Esophagus muscularis mucosa (tissue), 4 donors: ENCODE results near the gene NTM.

Experiments
- CTCF ChIP-seq, 3 experiments: fragments of 200-600 bp in 2 of 3; fragments of 450-650 bp in 1 of 3; sonication (generic) in 2 of 3; IDR thresholded peaks; one replicate each; pipeline ENCODE4 v1.5.1; 2017 to 2019; ENCODE audit warnings: antibody characterized with exemption in 3 of 3, mild to moderate bottlenecking in 2 of 3, moderate library complexity in 1 of 3
- EP300 ChIP-seq: sonication (generic); formaldehyde crosslinking; IDR thresholded peaks from one replicate; pipeline ENCODE4 v1.6.1; 2017; ENCODE audit warnings: antibody characterized with exemption
- POLR2A ChIP-seq: fragments of 450-650 bp; IDR thresholded peaks from one replicate; pipeline ENCODE4 v1.6.1; 2017; ENCODE audit warnings: antibody characterized with exemption, moderate library complexity, mild to moderate bottlenecking, low read depth

GRCh38 chr11:131877246-131877942 lies 507.0 kb downstream of the NTM start:
- TF ChIP-seq EP300 = no peak
- TF ChIP-seq CTCF (IDR thresholded peaks at IDR 0.05) = no peak
- TF ChIP-seq POLR2A = no peak
